Smooth muscle cell (in vitro differentiated cells): ENCODE measurements around the gene SRRT. TPM values are rescaled to one million over a fixed set of nuclear protein-coding genes. Genes with fewer than 3 reads are reported as not detected.

Experiments
- DNase-seq: peaks from one replicate; lab custom pipeline; 2025; ENCODE audit not compliant: unreplicated experiment; lab: John Stamatoyannopoulos, UW
- H2AFZ ChIP-seq: fragments of 200-600 bp; sonication (generic); 2 replicates; pipeline ENCODE4 v1.6.0; 2016; ENCODE audit warnings: antibody characterized with exemption, low read depth, mild to moderate bottlenecking
- H3F3A ChIP-seq: fragments of 200-600 bp; sonication (generic); 2 replicates; pipeline ENCODE4 v1.6.0; 2017; ENCODE audit warnings: antibody characterized with exemption, low read depth
- H3K27ac ChIP-seq: fragments of 200-600 bp; sonication (generic); 2 replicates; pipeline ENCODE4 v1.5.1; 2016; ENCODE audit warnings: low read depth, mild to moderate bottlenecking
- H3K27me3 ChIP-seq: fragments of 200-600 bp; sonication (generic); 2 replicates; pipeline ENCODE4 v1.6.1; 2016; ENCODE audit warnings: low read depth, mild to moderate bottlenecking
- H3K36me3 ChIP-seq: fragments of 200-600 bp; sonication (generic); 2 replicates; pipeline ENCODE4 v1.5.1; 2016; ENCODE audit warnings: low read depth
- H3K4me1 ChIP-seq: fragments of 200-600 bp; sonication (generic); 2 replicates; pipeline ENCODE4 v1.5.1; 2016; ENCODE audit warnings: low read depth
- H3K4me2 ChIP-seq: fragments of 200-600 bp; sonication (generic); 2 replicates; pipeline ENCODE4 v1.6.0; 2016; ENCODE audit warnings: mild to moderate bottlenecking
- H3K4me3 ChIP-seq: fragments of 200-600 bp; sonication (generic); 2 replicates; pipeline ENCODE4 v1.5.1; 2016; ENCODE audit warnings: mild to moderate bottlenecking
- H3K79me2 ChIP-seq: fragments of 200-600 bp; sonication (generic); 2 replicates; pipeline ENCODE4 v1.6.0; 2016; ENCODE audit warnings: low read depth, mild to moderate bottlenecking
- H3K9ac ChIP-seq: fragments of 200-600 bp; sonication (generic); 2 replicates; pipeline ENCODE4 v1.6.0; 2016; ENCODE audit warnings: low read depth
- H3K9me3 ChIP-seq: fragments of 200-600 bp; sonication (generic); replicated peaks from 2 replicates; pipeline ENCODE4 v1.5.1; 2016; ENCODE audit warnings: low read depth
- H4K20me1 ChIP-seq: fragments of 200-600 bp; sonication (generic); 2 replicates; pipeline ENCODE4 v1.6.0; 2016; ENCODE audit warnings: low read depth
- WGBS: methylation state at CpG from one replicate; pipeline ENCODE4 v1.1.7; 2016; ENCODE audit warnings: low lambda C conversion rate; 5-methylcytosine and 5-hydroxymethylcytosine counted together
- polyA plus RNA-seq: library from polyadenylated mRNA; unstranded; fragments of >200 nt; fragmentation: Nextera tagmentation; extraction: Ambion mirVana; gene quantifications from 2 replicates; pipeline ENCODE4 v1.2.1, GENCODE V29; 2016
- total RNA-seq: library from RNA; depleted of rRNA; stranded (reverse); fragments of >200 nt; gene quantifications from 2 replicates; pipeline ENCODE4 v1.2.3, GENCODE V29; 2014
- TF ChIP-seq, protein P1 (sequence below): fragments of 200-600 bp; sonication (generic); IDR thresholded peaks from 2 replicates; pipeline ENCODE4 v1.5.1; 2017; ENCODE audit warnings: borderline replicate concordance, mild to moderate bottlenecking, antibody characterized with exemption; ENCODE audit not compliant: insufficient read depth, poor library complexity, severe bottlenecking

SRRT gene
- total and polyA plus RNA-seq, 2 experiments from 2014 or later = 32.1 to 63.6 TPM

DNA sequence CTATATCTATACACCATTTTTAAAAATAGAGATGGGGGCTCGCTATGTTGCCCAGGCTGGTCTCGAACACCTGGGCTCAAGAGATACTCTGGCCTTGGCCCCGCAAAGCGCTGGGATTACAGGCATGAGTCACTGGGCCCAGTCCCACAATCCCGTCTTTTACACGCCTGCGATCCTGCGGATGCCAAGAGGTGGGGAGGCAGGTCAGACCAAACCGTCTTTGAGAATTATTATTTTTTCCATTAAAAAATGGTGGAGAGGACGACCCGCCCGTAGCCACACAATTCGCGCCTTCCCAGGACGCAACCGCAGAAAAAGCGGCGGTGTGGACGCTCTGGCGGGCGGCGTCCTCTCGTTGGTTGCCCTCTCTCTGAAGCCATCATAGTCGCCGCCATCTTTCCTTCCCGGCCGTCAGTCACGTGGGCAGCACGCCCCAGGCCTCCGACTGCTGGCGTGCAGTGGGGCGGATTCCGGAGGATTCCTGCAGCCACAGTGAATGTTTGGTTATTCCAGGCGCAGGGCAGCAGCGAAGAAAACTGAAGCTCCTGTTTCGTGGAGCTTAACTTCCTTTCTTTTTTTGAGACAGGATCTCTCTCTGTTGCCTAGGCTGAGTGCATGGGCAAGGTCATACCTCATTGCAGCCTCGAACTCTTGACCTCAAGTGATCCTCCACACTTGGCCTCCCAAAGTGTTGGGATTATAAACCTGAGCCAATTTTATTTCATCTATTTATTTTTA lies 37.6 kb upstream of the SRRT start:
- H2AFZ ChIP-seq = peak overlapping the region; percentile 75
- TF ChIP-seq, protein P1, sequence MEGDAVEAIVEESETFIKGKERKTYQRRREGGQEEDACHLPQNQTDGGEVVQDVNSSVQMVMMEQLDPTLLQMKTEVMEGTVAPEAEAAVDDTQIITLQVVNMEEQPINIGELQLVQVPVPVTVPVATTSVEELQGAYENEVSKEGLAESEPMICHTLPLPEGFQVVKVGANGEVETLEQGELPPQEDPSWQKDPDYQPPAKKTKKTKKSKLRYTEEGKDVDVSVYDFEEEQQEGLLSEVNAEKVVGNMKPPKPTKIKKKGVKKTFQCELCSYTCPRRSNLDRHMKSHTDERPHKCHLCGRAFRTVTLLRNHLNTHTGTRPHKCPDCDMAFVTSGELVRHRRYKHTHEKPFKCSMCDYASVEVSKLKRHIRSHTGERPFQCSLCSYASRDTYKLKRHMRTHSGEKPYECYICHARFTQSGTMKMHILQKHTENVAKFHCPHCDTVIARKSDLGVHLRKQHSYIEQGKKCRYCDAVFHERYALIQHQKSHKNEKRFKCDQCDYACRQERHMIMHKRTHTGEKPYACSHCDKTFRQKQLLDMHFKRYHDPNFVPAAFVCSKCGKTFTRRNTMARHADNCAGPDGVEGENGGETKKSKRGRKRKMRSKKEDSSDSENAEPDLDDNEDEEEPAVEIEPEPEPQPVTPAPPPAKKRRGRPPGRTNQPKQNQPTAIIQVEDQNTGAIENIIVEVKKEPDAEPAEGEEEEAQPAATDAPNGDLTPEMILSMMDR = no peak
- peak overlapping the region; percentile 83 for H3K27ac ChIP-seq
- DNase-seq = peak; percentile 74
- no peaks in the 10 kb centered on the region for H4K20me1 ChIP-seq
- peaks cover 31% of the 10 kb centered on the region for H3K4me1 ChIP-seq
- peak overlapping the region; percentile 40 for H3K9ac ChIP-seq
- H3K79me2 ChIP-seq = no peaks in the 10 kb centered on the region
- peaks cover 8% of the 10 kb centered on the region for H3F3A ChIP-seq
- H3K4me2 ChIP-seq = peak overlapping the region; percentile 80
- H3K4me3 ChIP-seq = peak overlapping the region; percentile 35
- H3K9me3 ChIP-seq = no peaks in the 10 kb centered on the region
- WGBS = 3% methylated on average over 37 of the region's 37 CpGs
- H3K27me3 ChIP-seq = no peaks in the 10 kb centered on the region
- no peaks in the 10 kb centered on the region for H3K36me3 ChIP-seq

DNA sequence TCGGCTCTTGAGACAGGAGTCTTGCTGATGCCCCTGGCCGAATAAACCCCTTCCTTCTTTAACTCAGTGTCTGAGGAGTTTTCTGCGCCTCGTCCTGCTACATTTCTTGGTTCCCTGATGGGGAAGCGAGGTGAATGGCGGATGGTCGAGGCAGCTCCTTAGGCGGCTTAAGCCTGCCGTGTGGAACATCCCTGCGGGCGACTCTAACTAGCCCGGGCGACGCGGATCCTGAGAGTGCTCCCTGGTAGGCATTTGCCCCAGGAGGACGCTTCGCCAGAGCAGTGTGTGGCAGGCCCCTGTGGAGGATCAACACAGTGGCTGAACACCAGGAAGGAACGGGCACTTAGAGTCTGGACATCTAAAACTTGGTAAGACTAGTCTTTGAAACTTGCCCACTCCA lies 35.5 kb upstream of the SRRT start:
- Histone ChIP-seq H2AFZ (no peak overlapping the region), H3F3A (peaks cover 8% of the 10 kb centered on the region), H3K4me2 (no peak overlapping the region), H3K9ac (no peak overlapping the region), H3K36me3 (no peaks in the 10 kb centered on the region), H3K79me2 (no peaks in the 10 kb centered on the region), H3K4me3 (no peak overlapping the region), H3K9me3 (no peaks in the 10 kb centered on the region), H3K27ac (no peak overlapping the region), H3K27me3 (no peaks in the 10 kb centered on the region), H4K20me1 (no peaks in the 10 kb centered on the region), H3K4me1 (peaks cover 31% of the 10 kb centered on the region)
- 97% methylated on average over 18 of the region's 18 CpGs for WGBS
- no peak for DNase-seq
- TF ChIP-seq, protein P1 = no peak

DNA sequence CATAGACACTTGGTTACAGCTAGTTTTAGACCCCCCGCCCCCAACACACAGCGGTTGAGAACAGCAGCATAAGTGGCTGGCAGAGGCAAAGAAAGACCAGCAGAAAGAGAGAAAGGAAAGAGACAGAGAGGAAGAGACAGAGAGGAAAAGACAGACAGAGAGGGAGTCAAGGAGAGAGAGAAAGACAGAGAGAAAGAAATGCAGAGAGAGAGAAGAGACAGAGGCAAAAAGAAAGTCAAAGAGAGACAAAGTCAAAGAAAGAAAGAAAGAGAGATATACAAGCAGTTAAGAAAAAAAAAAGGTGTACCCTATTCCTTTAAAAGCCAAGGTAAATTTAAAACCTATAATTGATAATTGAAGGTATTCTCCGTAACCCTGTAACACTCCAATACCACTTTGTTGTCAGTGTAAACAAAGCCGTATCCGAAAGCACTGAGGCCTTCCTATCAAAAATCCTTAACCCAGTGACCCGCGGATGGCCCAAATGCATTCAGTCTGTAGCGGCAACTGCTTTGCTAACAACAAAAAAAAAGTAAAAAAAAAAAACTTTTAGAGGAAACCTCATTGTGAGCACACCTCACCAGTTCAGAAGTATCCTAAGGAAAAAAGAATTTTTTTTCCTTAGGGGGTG lies 34.3 kb upstream of the SRRT start:
- Histone ChIP-seq H3K9me3 (no peaks in the 10 kb centered on the region), H4K20me1 (no peaks in the 10 kb centered on the region), H3K27me3 (no peaks in the 10 kb centered on the region), H3K4me2 (peak overlapping the region; percentile 59), H3F3A (peaks cover 8% of the 10 kb centered on the region), H3K36me3 (no peaks in the 10 kb centered on the region), H3K79me2 (no peaks in the 10 kb centered on the region), H3K27ac (no peak overlapping the region), H3K4me3 (peak overlapping the region; percentile 8), H3K4me1 (peaks cover 30% of the 10 kb centered on the region), H2AFZ (peak overlapping the region; percentile 62), H3K9ac (no peak overlapping the region)
- WGBS = 51% methylated on average over 8 of the region's 8 CpGs
- TF ChIP-seq, protein P1 = no peak
- no peak for DNase-seq

DNA sequence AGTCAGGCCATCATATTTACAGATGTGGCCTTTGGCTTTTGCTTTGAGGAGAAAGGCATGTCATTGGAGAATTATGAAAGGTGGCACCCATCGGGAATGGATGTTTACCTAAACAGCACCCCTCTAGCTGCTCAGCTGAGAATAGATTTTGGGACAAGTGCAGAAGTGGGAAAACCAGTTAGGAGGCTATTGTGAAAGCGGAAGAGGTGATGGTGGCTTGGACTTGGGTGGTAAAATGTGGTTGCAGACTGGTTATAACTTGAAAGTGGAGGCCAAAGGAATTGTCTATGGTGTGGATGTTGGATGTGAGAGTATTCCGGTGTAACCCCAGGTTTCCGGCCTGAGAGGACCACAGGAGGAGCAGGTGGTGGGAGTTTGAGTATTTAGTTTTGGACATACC lies 27.5 kb upstream of the SRRT start:
- DNase-seq = no peak
- Histone ChIP-seq H3K9me3 (no peaks in the 10 kb centered on the region), H3K27ac (no peak overlapping the region), H3K36me3 (no peaks in the 10 kb centered on the region), H3K4me1 (no peaks in the 10 kb centered on the region), H4K20me1 (no peaks in the 10 kb centered on the region), H3K4me3 (no peak overlapping the region), H3K9ac (no peak overlapping the region), H3F3A (no peaks in the 10 kb centered on the region), H3K4me2 (no peak overlapping the region), H3K27me3 (no peaks in the 10 kb centered on the region), H2AFZ (no peak overlapping the region), H3K79me2 (no peaks in the 10 kb centered on the region)
- TF ChIP-seq, protein P1 = no peak
- WGBS = 92% methylated on average over 4 of the region's 4 CpGs
